Lower lobe of right lung (tissue), 2 donors: ENCODE data around the gene IWS1. TPM values are rescaled to one million over a fixed set of nuclear protein-coding genes. Genes with fewer than 3 reads are reported as not detected.

Experiments used
- ATAC-seq, 2 donors: fragments of 200-7000 bp; cut with Tn5 transposase; one replicate each; pipeline ENCODE4 v1.9.1; 2020 to 2022; ENCODE audit warnings: mild to moderate bottlenecking in 2 of 2, moderate library complexity in 2 of 2
- DNase-seq: peaks from one replicate; pipeline ENCODE4 v3.0.0-alpha.2; 2020
- H3K27ac ChIP-seq: fragments of 200-600 bp; one replicate; pipeline ENCODE4 v1.8.0; 2022
- H3K27me3 ChIP-seq: fragments of 200-600 bp; one replicate; pipeline ENCODE4 v1.8.0; 2022; ENCODE audit warnings: low read depth
- H3K36me3 ChIP-seq: fragments of 200-600 bp; one replicate; pipeline ENCODE4 v1.8.0; 2022; ENCODE audit warnings: mild to moderate bottlenecking
- H3K4me1 ChIP-seq: fragments of 200-600 bp; one replicate; pipeline ENCODE4 v1.8.0; 2022
- H3K4me3 ChIP-seq: fragments of 200-600 bp; one replicate; pipeline ENCODE4 v1.8.0; 2022; ENCODE audit warnings: mild to moderate bottlenecking
- H3K9me3 ChIP-seq: fragments of 200-600 bp; one replicate; pipeline ENCODE4 v1.8.0; 2022
- CTCF ChIP-seq: fragments of 200-600 bp; IDR thresholded peaks from one replicate; pipeline ENCODE4 v1.8.0; 2022; ENCODE audit warnings: antibody characterized with exemption, mild to moderate bottlenecking
- intact Hi-C: fragments of 100-400 bp; cut with DNase I; formaldehyde crosslinking; loops from one replicate; pipeline ENCODE4 v1.11.0; 2022
- total RNA-seq: library from RNA; stranded (reverse); fragmentation: NEBNext Ultra II Directional; extraction: Animal tissue kit (Norgen Biotek cat#: 25700); gene quantifications from one replicate; pipeline ENCODE4 v1.2.1, GENCODE V29; 2021
- donor health status: DM: no; HTN: yes; CAD: no; lungs with severe emphysema.

IWS1 gene
- total RNA-seq, 1 donor from 2014 or later, result 36.7 TPM

- H3K27ac ChIP-seq, result no peak overlapping the region
- intact Hi-C loops, result no loop called here
- H3K9me3 ChIP-seq, result no peaks in the 10 kb centered on the region
- peak; percentile 50 to 61 for ATAC-seq
- TF ChIP-seq CTCF, result peak; percentile 61
- H3K27me3 ChIP-seq, result no peaks in the 10 kb centered on the region
- no peak overlapping the region for H3K4me3 ChIP-seq
- no peaks in the 10 kb centered on the region for H3K4me1 ChIP-seq
- no peak for DNase-seq
- H3K36me3 ChIP-seq, result peaks cover 43% of the 10 kb centered on the region
These were observed 47.0 kb downstream of the IWS1 start for GRCh38 chr2:127479219-127479825.

- TF ChIP-seq CTCF, result no peak
- intact Hi-C loops, result no loop called here
- no peak overlapping the region for H3K27ac ChIP-seq
These were observed 50.5 kb downstream of the IWS1 start for GRCh38 chr2:127475788-127476187.

GRCh38 chr2:127472268-127472667 lies 54.0 kb downstream of the IWS1 start:
- no peaks in the 10 kb centered on the region for H3K27me3 ChIP-seq
- H3K4me1 ChIP-seq, result no peaks in the 10 kb centered on the region
- DNase-seq (no peak), ATAC-seq (no peak)
- no peak for TF ChIP-seq CTCF
- peaks cover 6% of the 10 kb centered on the region for H3K36me3 ChIP-seq
- no peak overlapping the region for H3K27ac ChIP-seq
- no peaks in the 10 kb centered on the region for H3K9me3 ChIP-seq
- intact Hi-C loops, result no loop called here
- H3K4me3 ChIP-seq, result no peak overlapping the region

More at GRCh38 chr2:127475788-127476187, 50.5 kb downstream of the IWS1 start:
- DNase-seq (no peak), ATAC-seq (no peak)
- H3K27me3 ChIP-seq, result no peaks in the 10 kb centered on the region
- no peaks in the 10 kb centered on the region for H3K9me3 ChIP-seq
- no peaks in the 10 kb centered on the region for H3K4me1 ChIP-seq
- H3K36me3 ChIP-seq, result peaks cover 10% of the 10 kb centered on the region
- H3K4me3 ChIP-seq, result no peak overlapping the region

GRCh38 chr2:127471286-127471988 lies 54.9 kb downstream of the IWS1 start:
- no peak for TF ChIP-seq CTCF
- H3K27ac ChIP-seq, result no peak overlapping the region
- no peak overlapping the region for H3K4me3 ChIP-seq
- no peaks in the 10 kb centered on the region for H3K9me3 ChIP-seq
- no peak for ATAC-seq
- H3K4me1 ChIP-seq, result no peaks in the 10 kb centered on the region
- H3K36me3 ChIP-seq, result peaks cover 6% of the 10 kb centered on the region
- intact Hi-C loops, result no loop called here
- no peaks in the 10 kb centered on the region for H3K27me3 ChIP-seq
- no peak for DNase-seq

- ATAC-seq (no peak), DNase-seq (no peak)
- Histone ChIP-seq H3K4me3 (no peak overlapping the region), H3K36me3 (peaks cover 6% of the 10 kb centered on the region), H3K27ac (no peak overlapping the region), H3K27me3 (no peaks in the 10 kb centered on the region), H3K4me1 (no peaks in the 10 kb centered on the region), H3K9me3 (no peaks in the 10 kb centered on the region)
- intact Hi-C loops, result no loop called here
- TF ChIP-seq CTCF, result no peak
These were observed 56.3 kb downstream of the IWS1 start for GRCh38 chr2:127469974-127470373.
